ENCODE results near the gene ANKRD11.

DNA sequence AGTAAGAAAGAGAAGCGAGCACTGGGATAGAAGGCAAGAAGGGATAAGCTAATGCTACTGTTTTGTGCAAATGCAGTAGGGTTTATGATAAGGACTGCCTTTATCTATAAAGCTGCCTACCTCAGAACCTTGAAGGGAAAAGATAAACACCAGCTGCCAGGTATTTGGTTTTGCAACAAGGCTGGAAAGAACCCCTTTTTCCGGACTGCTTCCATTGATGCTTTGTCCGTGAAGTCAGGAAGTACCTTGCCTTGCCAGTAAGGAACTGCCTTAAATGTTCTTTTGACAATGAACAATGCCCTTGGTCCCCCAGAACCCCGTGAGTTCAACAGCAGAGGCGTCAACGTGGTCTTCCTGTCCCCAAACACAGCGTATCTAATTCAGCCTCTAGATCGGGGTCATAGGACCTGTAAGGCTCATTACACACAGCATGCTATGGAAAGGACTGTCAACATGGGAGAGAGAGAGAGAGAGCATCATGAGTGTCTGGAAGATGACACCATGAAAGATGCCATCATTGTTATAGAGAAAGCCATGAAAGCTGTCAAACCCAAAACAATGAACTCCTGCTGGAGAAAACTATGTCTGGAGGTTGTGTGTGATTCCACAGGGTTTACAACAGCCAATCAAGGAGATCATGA lies 113.4 kb downstream of the ANKRD11 start:
- TF ChIP-seq CTCF (IDR thresholded peaks at IDR 0.05; ENCODE audit: low read length) (no peak), EZH2 (optimal IDR thresholded peaks at IDR 0.05; ENCODE audit: low read depth, low read length) (no peak)

Measured in MM.1S (cell line).